Prostate gland (tissue), 2 donors: ENCODE measurements around the gene GALM. TPM values are rescaled to one million over a fixed set of nuclear protein-coding genes. Genes with fewer than 3 reads are reported as not detected.

Source experiments
- DNase-seq: peaks from one replicate; pipeline ENCODE4 v3.0.0-alpha.2; 2019; ENCODE audit warnings: low spot score
- H3K27ac ChIP-seq, 2 donors: fragments of 200-600 bp; sonication (generic); 2 replicates each; pipeline ENCODE4 v1.5.1; 2017 to 2019
- H3K27me3 ChIP-seq: fragments of 200-600 bp; sonication (generic); replicated peaks from 2 replicates; pipeline ENCODE4 v1.5.1; 2019; ENCODE audit not compliant: insufficient read depth
- H3K36me3 ChIP-seq, 2 donors: fragments of 200-600 bp; sonication (generic); 1 replicate in 1 of 2; 2 replicates in 1 of 2; pipeline versions ENCODE4 v1.5.1 to v1.8.1; 2017 to 2019
- H3K4me1 ChIP-seq: fragments of 200-600 bp; sonication (generic); replicated peaks from 2 replicates; pipeline ENCODE4 v1.5.1; 2019
- H3K4me3 ChIP-seq, 2 donors: fragments of 200-600 bp; sonication (generic); 2 replicates each; pipeline ENCODE4 v1.5.1; 2017 to 2019
- H3K9me3 ChIP-seq: fragments of 200-600 bp; sonication (generic); 2 replicates; pipeline ENCODE4 v1.5.1; 2017
- CTCF ChIP-seq, 4 experiments: fragments of 200-600 bp in 2 of 4; fragments of 450-650 bp in 2 of 4; sonication (generic) in 2 of 4; IDR thresholded peaks; 1 replicate in 3 of 4; 2 replicates in 1 of 4; pipeline ENCODE4 v1.5.1; 2016 to 2019; ENCODE audit warnings: antibody characterized with exemption in 4 of 4, mild to moderate bottlenecking in 2 of 4, moderate library complexity in 2 of 4
- POLR2A ChIP-seq: fragments of 450-650 bp; IDR thresholded peaks from one replicate; pipeline ENCODE4 v1.6.1; 2016; ENCODE audit warnings: antibody characterized with exemption, mild to moderate bottlenecking
- POLR2AphosphoS5 ChIP-seq: sonication (generic); formaldehyde crosslinking; IDR thresholded peaks from one replicate; pipeline ENCODE4 v1.6.1; 2017; ENCODE audit warnings: antibody characterized with exemption
- WGBS: methylation state at CpG from one replicate; pipeline ENCODE4 v1.1.5; 2018; 5-methylcytosine and 5-hydroxymethylcytosine counted together
- intact Hi-C: fragments of 100-400 bp; cut with DNase I; formaldehyde crosslinking; loops from one replicate; pipeline ENCODE4 v1.14.2; 2022
- total RNA-seq, 2 donors: library from RNA; depleted of rRNA; stranded (reverse); fragments of >200 nt; gene quantifications; one replicate each; pipeline ENCODE4 v1.1.0, GENCODE V29; 2016

The GALM gene
- total RNA-seq, 2 donors from 2014 or later, result 5.6 to 22.3 TPM

GRCh38 chr2:38668092-38668491 lies 2.2 kb downstream of the GALM start:
- 95% methylated on average over 4 of the region's 4 CpGs for WGBS

GRCh38 chr2:38668779-38669479 lies 3.0 kb downstream of the GALM start:
- intact Hi-C loops, result loop anchor here (10.0 kb wide), 1 partner anchor 56 kb away; no protein-coding TSS in a partner anchor
- DNase-seq, result no peak

More at GRCh38 chr2:38668092-38668491, 2.2 kb downstream of the GALM start:
- Histone ChIP-seq H3K9me3 (no peaks in the 10 kb centered on the region), H3K4me1 (no peaks in the 10 kb centered on the region), H3K27me3 (no peaks in the 10 kb centered on the region), H3K27ac (no peak overlapping the region), H3K4me3 (no peak overlapping the region), H3K36me3 (no peaks in the 10 kb centered on the region)
- TF ChIP-seq POLR2AphosphoS5 (no peak), CTCF (IDR thresholded peaks at IDR 0.05) (no peak), POLR2A (no peak)
- intact Hi-C loops, result loop anchor here (10.0 kb wide), 1 partner anchor 57 kb away; no protein-coding TSS in a partner anchor
- DNase-seq, result no peak

GRCh38 chr2:38671303-38671702 lies 5.4 kb downstream of the GALM start:
- Histone ChIP-seq H3K4me1 (no peaks in the 10 kb centered on the region), H3K36me3 (no peaks in the 10 kb centered on the region), H3K4me3 (no peak overlapping the region), H3K27me3 (no peaks in the 10 kb centered on the region), H3K27ac (no peak overlapping the region), H3K9me3 (no peaks in the 10 kb centered on the region)
- 91% methylated on average over 6 of the region's 6 CpGs for WGBS
- no peak for DNase-seq
- no peak for TF ChIP-seq POLR2AphosphoS5
- TF ChIP-seq POLR2A, result no peak
- TF ChIP-seq CTCF (IDR thresholded peaks at IDR 0.05), result no peak
- intact Hi-C loops, result no loop called here

More at GRCh38 chr2:38668779-38669479, 3.0 kb downstream of the GALM start:
- Histone ChIP-seq H3K4me1 (no peaks in the 10 kb centered on the region), H3K9me3 (no peaks in the 10 kb centered on the region), H3K4me3 (no peak overlapping the region), H3K27me3 (no peaks in the 10 kb centered on the region), H3K36me3 (no peaks in the 10 kb centered on the region), H3K27ac (no peak overlapping the region)
- 90% methylated on average over 16 of the region's 16 CpGs for WGBS
- no peak for TF ChIP-seq CTCF (IDR thresholded peaks at IDR 0.05)
- TF ChIP-seq POLR2AphosphoS5, result no peak
- TF ChIP-seq POLR2A, result no peak

GRCh38 chr2:38671946-38672345 lies 6.0 kb downstream of the GALM start:
- no peak for DNase-seq
- H3K4me1 ChIP-seq, result no peaks in the 10 kb centered on the region
- TF ChIP-seq CTCF (IDR thresholded peaks at IDR 0.05), result no peak
- TF ChIP-seq POLR2AphosphoS5, result no peak
- TF ChIP-seq POLR2A, result no peak
- no peak overlapping the region for H3K4me3 ChIP-seq
- no peaks in the 10 kb centered on the region for H3K9me3 ChIP-seq
- intact Hi-C loops, result no loop called here
- 93% methylated on average over 2 of the region's 2 CpGs for WGBS
- H3K36me3 ChIP-seq, result no peaks in the 10 kb centered on the region
- H3K27ac ChIP-seq, result no peak overlapping the region
- no peaks in the 10 kb centered on the region for H3K27me3 ChIP-seq
